GM12878 (cell line): Measurements from ENCODE around the gene EP300. TPM values are rescaled to one million over a fixed set of nuclear protein-coding genes. Genes with fewer than 3 reads are reported as not detected.

Experiments used
- ATAC-seq: fragments of 200-7000 bp; cut with Tn5 transposase; 3 replicates; pipeline ENCODE4 v1.9.1; 2020; ENCODE audit warnings: mild to moderate bottlenecking, moderate library complexity
- BruUV-seq: library from RNA; stranded (reverse); fragments of 400-500 nt; replicated peaks from 2 replicates; lab custom pipeline; 2021; lab: Mats Ljungman, UMichigan
- CTCF ChIA-PET: fragments of 300-600 bp; sonication (Branson Sonifier 250); formaldehyde crosslinking; extraction: SDS; loops from one replicate; lab custom pipeline; 2021; ENCODE audit warnings: inconsistent platforms; lab: Yijun Ruan, JAX
- POLR2A ChIA-PET: fragments of 350-600 bp; formaldehyde crosslinking; extraction: SDS; loops from one replicate; lab custom pipeline; 2021; ENCODE audit warnings: inconsistent platforms; lab: Charles Lee
- RAD21 ChIA-PET: fragments of 300-600 bp; sonication (Branson Sonifier 250); formaldehyde crosslinking; loops from one replicate; lab custom pipeline; 2023; ENCODE audit warnings: antibody characterized with exemption; ENCODE audit not compliant: unreplicated experiment; lab: Charles Lee
- SMC1A ChIA-PET: fragments of 300-600 bp; sonication (Branson Sonifier 250); formaldehyde crosslinking; loops from one replicate; lab custom pipeline; 2023; ENCODE audit not compliant: unreplicated experiment, uncharacterized antibody; lab: Charles Lee
- DNase-seq: peaks from one replicate; pipeline ENCODE4 v3.0.0-alpha.2; 2011; ENCODE audit warnings: low read depth, low spot score
- FAIRE-seq: peaks from 3 replicates; lab custom pipeline; 2011; peaks lifted over from hg19 to GRCh38; lab: Jason Lieb, UNC
- H2AFZ ChIP-seq: 2 replicates; pipeline ENCODE4 v1.6.0; 2011; ENCODE audit warnings: low read depth, low read length, control low read depth; ENCODE audit not compliant: control insufficient read depth
- H3K27ac ChIP-seq: 2 replicates; pipeline ENCODE4 v1.5.1; 2011; ENCODE audit warnings: control low read depth; ENCODE audit not compliant: control insufficient read depth, insufficient read depth
- H3K27me3 ChIP-seq, 2 experiments: replicated peaks in 1 of 2; 2 replicates each; pipeline versions ENCODE4 v1.6.0 to v1.6.1; 2011; ENCODE audit warnings: low read length in 1 of 2; ENCODE audit not compliant: control insufficient read depth in 2 of 2, insufficient read depth in 2 of 2
- H3K36me3 ChIP-seq, 2 experiments: 2 replicates each; pipeline ENCODE4 v1.5.1; 2011; ENCODE audit warnings: low read length in 1 of 2; ENCODE audit not compliant: control insufficient read depth in 2 of 2, insufficient read depth in 2 of 2
- H3K4me1 ChIP-seq: 2 replicates; pipeline ENCODE4 v1.6.1; 2011; ENCODE audit warnings: mild to moderate bottlenecking, low read length, moderate library complexity, mixed read lengths; ENCODE audit not compliant: control insufficient read depth, insufficient read depth
- H3K4me2 ChIP-seq: 2 replicates; pipeline ENCODE4 v1.6.0; 2011; ENCODE audit warnings: control low read depth; ENCODE audit not compliant: control insufficient read depth, insufficient read depth
- H3K4me3 ChIP-seq: fragments of 200-600 bp; sonication (generic); 2 replicates; pipeline ENCODE4 v1.5.1; 2016
- H3K79me2 ChIP-seq: 2 replicates; pipeline ENCODE4 v1.6.0; 2011; ENCODE audit warnings: low read length; ENCODE audit not compliant: control insufficient read depth, insufficient read depth
- H3K9ac ChIP-seq: 2 replicates; pipeline ENCODE4 v1.8.0; 2011; ENCODE audit warnings: low read length, control low read depth, mixed read lengths; ENCODE audit not compliant: control insufficient read depth, insufficient read depth
- H3K9me3 ChIP-seq: replicated peaks from 3 replicates; pipeline ENCODE4 v1.5.1; 2011; ENCODE audit warnings: mild to moderate bottlenecking, low read length; ENCODE audit not compliant: control insufficient read depth, insufficient read depth
- H4K20me1 ChIP-seq: 2 replicates; pipeline ENCODE4 v1.6.0; 2011; ENCODE audit not compliant: control insufficient read depth, insufficient read depth
- E2F8 ChIP-seq: fragments of 450-650 bp; IDR thresholded peaks from 2 replicates; pipeline ENCODE4 v1.6.1; 2018; ENCODE audit warnings: mild to moderate bottlenecking, low read depth, moderate library complexity; ENCODE audit not compliant: partially characterized antibody
- ETV6 ChIP-seq, 2 experiments: fragments of 450-650 bp in 1 of 2; IDR thresholded peaks in 1 of 2; conservative IDR thresholded peaks in 1 of 2; 2 replicates each; pipeline ENCODE4 v1.6.1; 2014; ENCODE audit warnings: antibody characterized with exemption in 1 of 2, borderline replicate concordance in 1 of 2, low read depth in 1 of 2, mild to moderate bottlenecking in 1 of 2, moderate library complexity in 1 of 2
- FOS ChIP-seq: IDR thresholded peaks from 3 replicates; pipeline ENCODE4 v1.6.1; 2011; ENCODE audit warnings: borderline replicate concordance; ENCODE audit not compliant: insufficient read length; ENCODE audit errors: extremely low read depth
- HDAC2 ChIP-seq: fragments of 200-600 bp; sonication (generic); IDR thresholded peaks from 2 replicates; pipeline ENCODE4 v1.6.1; 2017
- HDAC6 ChIP-seq: fragments of 200-600 bp; sonication (generic); IDR thresholded peaks from one replicate; pipeline ENCODE4 v1.8.0; 2017; ENCODE audit warnings: antibody characterized with exemption; ENCODE audit not compliant: unreplicated experiment
- MAX ChIP-seq: IDR thresholded peaks from 2 replicates; pipeline ENCODE4 v1.6.1; 2012; ENCODE audit warnings: low read depth, low read length, improper control_type of control experiment
- PBX3 ChIP-seq: IDR thresholded peaks from 2 replicates; pipeline ENCODE4 v1.6.1; 2011; ENCODE audit warnings: mild to moderate bottlenecking, low read depth, low read length, moderate library complexity; ENCODE audit not compliant: insufficient replicate concordance
- RB1 ChIP-seq: fragments of 450-650 bp; formaldehyde crosslinking; IDR thresholded peaks from 2 replicates; pipeline ENCODE4 v1.6.1; 2017; ENCODE audit warnings: mild to moderate bottlenecking, borderline replicate concordance
- SREBF2 ChIP-seq: IDR thresholded peaks from 2 replicates; pipeline ENCODE4 v1.6.1; 2012; ENCODE audit warnings: mild to moderate bottlenecking, low read length
- SRF ChIP-seq, 2 experiments: IDR thresholded peaks; 2 replicates each; pipeline ENCODE4 v1.6.1; 2011; ENCODE audit warnings: low read depth in 2 of 2, low read length in 2 of 2, mild to moderate bottlenecking in 1 of 2, moderate library complexity in 1 of 2
- TCF7 ChIP-seq: IDR thresholded peaks from 2 replicates; pipeline ENCODE4 v1.6.1; 2014; ENCODE audit warnings: antibody characterized with exemption, borderline replicate concordance
- WGBS: methylation state at CpG from one replicate; pipeline ENCODE4 v1.1.6; 2016; ENCODE audit warnings: low lambda C conversion rate; ENCODE audit not compliant: insufficient replicate concordance, insufficient coverage; ENCODE audit errors: missing lambda C conversion rate; 5-methylcytosine and 5-hydroxymethylcytosine counted together
- in situ Hi-C: fragments of 300-500 bp; cut with MboI; formaldehyde crosslinking; loops from 9 replicates; pipeline ENCODE4 v1.14.3; 2018; ENCODE audit warnings: mixed read lengths
- intact Hi-C: fragments of 100-400 bp; cut with micrococcal nuclease; formaldehyde crosslinking; loops from one replicate; pipeline ENCODE4 v1.14.2; 2022; ENCODE audit not compliant: unreplicated experiment
- polyA plus RNA-seq, 11 experiments: library from polyadenylated mRNA; depleted of rRNA in 4 of 11; unstranded in 6 of 11; stranded (reverse) in 5 of 11; fragments of >200 nt; fragmentation: Nextera tagmentation in 4 of 11; fragmentation: Illumina TruSeq in 1 of 11; extraction: Ambion mirVana in 4 of 11; extraction: Trizol in 1 of 11; gene quantifications; 1 replicate in 1 of 11; 2 replicates in 10 of 11; pipeline versions ENCODE4 v1.2.1 to v1.2.3, GENCODE V29; 2011 to 2016; ENCODE audit warnings: inconsistent platforms in 2 of 11, missing spikeins in 2 of 11, low read depth in 1 of 11
- total RNA-seq, 4 experiments: library from RNA; depleted of rRNA in 3 of 4; stranded (reverse); fragments of >200 nt in 3 of 4; fragmentation: Illumina TruSeq in 1 of 4; extraction: Trizol in 1 of 4; gene quantifications; 2 replicates each; pipeline versions ENCODE4 v1.2.1 to v1.2.3, GENCODE V29; 2013 to 2021

EP300 gene
- total and polyA plus RNA-seq, 10 of the 15 experiments (the other 5 are each of a cell fraction or from before 2014, with no cell fraction given), result 5.5 to 48.5 (median 23.6) TPM

DNA sequence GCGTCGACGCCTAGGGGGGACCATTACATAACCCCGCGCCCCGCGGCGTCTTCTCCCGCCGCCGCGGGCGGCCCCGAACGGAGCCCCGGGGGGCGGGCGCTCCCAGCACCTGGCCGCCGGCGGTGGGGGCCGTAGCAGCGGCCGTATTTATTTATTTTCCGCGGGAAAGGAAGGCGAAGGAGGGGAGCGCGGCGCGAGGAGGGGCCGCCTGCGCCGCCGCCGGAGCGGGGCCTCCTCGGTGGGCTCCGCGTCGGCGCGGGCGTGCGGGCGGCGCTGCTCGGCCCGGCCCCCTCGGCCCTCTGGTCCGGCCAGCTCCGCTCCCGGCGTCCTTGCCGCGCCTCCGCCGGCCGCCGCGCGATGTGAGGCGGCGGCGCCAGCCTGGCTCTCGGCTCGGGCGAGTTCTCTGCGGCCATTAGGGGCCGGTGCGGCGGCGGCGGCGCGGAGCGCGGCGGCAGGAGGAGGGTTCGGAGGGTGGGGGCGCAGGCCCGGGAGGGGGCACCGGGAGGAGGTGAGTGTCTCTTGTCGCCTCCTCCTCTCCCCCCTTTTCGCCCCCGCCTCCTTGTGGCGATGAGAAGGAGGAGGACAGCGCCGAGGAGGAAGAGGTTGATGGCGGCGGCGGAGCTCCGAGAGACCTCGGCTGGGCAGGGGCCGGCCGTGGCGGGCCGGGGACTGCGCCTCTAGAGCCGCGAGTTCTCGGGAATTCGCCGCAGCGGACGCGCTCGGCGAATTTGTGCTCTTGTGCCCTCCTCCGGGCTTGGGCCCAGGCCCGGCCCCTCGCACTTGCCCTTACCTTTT is at the start of gene EP300 (continued):
- no peak for TF ChIP-seq ETV6 (conservative IDR thresholded peaks at IDR 0.05 in 1 of 2, IDR thresholded peaks at IDR 0.05 in 1 of 2; ENCODE audit: borderline replicate concordance in 1 of 2, low read depth in 1 of 2)
- TF ChIP-seq TCF7, result no peak
- TF ChIP-seq HDAC6, result no peak
- no peak for TF ChIP-seq PBX3

DNA sequence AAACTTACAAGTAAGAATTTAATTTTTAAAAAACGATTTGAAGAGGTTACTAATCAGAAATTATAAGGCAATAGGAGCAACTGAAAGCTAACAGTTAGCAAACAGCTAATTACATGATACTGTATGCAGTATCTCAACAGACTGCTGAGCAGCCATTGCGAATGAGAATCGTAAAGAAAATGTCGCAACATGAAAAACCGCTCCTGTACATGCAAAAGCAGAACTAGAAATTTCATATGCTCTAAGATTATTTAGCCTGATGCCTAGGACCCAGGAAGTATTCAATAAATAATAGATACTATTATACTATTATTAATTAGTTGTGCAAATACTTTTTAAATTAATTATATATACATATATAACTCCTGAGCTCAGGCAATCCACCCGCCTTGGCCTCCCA is 48.7 kb upstream of the EP300 start:
- ChIA-PET CTCF (interaction anchor here (1.1 kb wide), 1 partner anchor 9 kb away, joined by 3 read pairs; no protein-coding TSS in a partner anchor), SMC1A (interaction anchor here (0.6 to 1.3 kb wide), 3 partner anchors 36 to 410 kb away, joined by 3 to 4 read pairs (median 3); no protein-coding TSS in a partner anchor), POLR2A (interaction anchor here (0.5 to 0.8 kb wide), 2 partner anchors 24 to 1057 kb away, joined by 3 read pairs; no protein-coding TSS in a partner anchor), RAD21 (no interaction called here)
- intact Hi-C loops, result no loop called here
- DNase-seq (no peak), ATAC-seq (no peak), FAIRE-seq (no peak)
- no peaks in the 10 kb centered on the region for H3K36me3 ChIP-seq
- no TSS peak for BruUV-seq
- H4K20me1 ChIP-seq, result no peaks in the 10 kb centered on the region
- H3K27ac ChIP-seq, result no peak overlapping the region
- no peak overlapping the region for H2AFZ ChIP-seq
- H3K27me3 ChIP-seq, result no peaks in the 10 kb centered on the region
- no peaks in the 10 kb centered on the region for H3K79me2 ChIP-seq
- no peaks in the 10 kb centered on the region for H3K4me1 ChIP-seq
- H3K4me2 ChIP-seq, result no peak overlapping the region
- in situ Hi-C loops, result no loop called here
- no peak overlapping the region for H3K9ac ChIP-seq
- H3K9me3 ChIP-seq, result no peaks in the 10 kb centered on the region
- WGBS, result 57% methylated on average over 6 of the region's 6 CpGs
- H3K4me3 ChIP-seq, result no peak overlapping the region
- no peak for TF ChIP-seq PBX3
- TF ChIP-seq SRF (IDR thresholded peaks at IDR 0.05; ENCODE audit: low read depth in 2 of 2, low read length in 2 of 2), result no peak
- no peak for TF ChIP-seq E2F8
- TF ChIP-seq SREBF2, result no peak
- TF ChIP-seq FOS, result no peak
- TF ChIP-seq MAX, result no peak
- no peak for TF ChIP-seq HDAC2
- TF ChIP-seq RB1, result no peak
